HL-60/S4 treated with phorbol 12-myristate 13-acetate at 8.2 ng/mL for 4 days and 3 days (cell line): ENCODE measurements around the gene GPR34.
"Not testable (repeated sequence)": the region's sequence is repeated elsewhere in the genome, so short reads cannot be mapped to it uniquely, and the experiment has no call there.

Experiments used
- in situ Hi-C: fragments of 300-500 bp; cut with MboI; formaldehyde crosslinking; loops from 2 replicates; pipeline ENCODE4 v1.15.0; 2022; ENCODE audit warnings: low sequenced_read_pairs

Gene GPR34

DNA sequence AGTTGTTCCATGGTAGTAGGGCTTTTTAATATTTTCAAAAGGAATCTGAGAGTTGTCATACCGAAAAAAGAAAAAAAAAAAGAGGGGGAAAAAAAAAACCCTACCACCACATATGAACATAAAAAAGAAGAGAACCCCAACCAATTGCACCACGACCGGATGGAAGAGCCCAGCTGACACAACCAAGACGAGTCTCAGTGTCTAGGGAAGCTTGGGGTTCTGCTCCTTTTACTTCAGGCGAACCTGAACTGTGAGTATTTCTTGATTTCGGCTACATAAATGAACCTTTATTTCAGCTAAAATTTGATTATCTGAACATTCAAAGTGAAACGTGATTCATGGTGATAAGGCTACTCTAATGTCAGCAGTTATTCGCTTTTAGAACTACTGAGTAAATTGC is at the start of gene GPR34:
GPR34 (plus strand) TSS at position 139 of the 400 bp plus-strand sequence. CDS start 6,661 bp downstream, outside the sequence.
- in situ Hi-C loops, result no loop called here

DNA sequence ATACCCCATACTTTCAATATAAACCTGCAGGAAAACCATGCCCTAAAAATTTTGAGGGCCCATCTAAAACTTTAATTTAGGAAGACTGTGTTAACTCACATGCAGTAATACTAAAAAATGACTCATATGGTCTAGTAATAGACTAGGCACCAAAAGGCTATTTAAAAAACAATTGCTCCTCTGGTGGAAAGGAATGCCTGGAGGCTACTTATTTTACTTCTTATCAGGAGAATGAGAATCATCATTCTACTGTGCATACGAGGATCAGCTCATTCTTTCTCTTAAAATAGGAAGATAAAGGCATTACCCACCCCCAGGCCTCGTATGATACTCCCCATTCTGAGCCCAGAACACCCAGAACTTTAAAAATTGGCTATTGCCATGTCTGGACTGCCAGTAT is 42.6 kb upstream of the GPR34 start:
- in situ Hi-C loops, result not testable (repeated sequence)

DNA sequence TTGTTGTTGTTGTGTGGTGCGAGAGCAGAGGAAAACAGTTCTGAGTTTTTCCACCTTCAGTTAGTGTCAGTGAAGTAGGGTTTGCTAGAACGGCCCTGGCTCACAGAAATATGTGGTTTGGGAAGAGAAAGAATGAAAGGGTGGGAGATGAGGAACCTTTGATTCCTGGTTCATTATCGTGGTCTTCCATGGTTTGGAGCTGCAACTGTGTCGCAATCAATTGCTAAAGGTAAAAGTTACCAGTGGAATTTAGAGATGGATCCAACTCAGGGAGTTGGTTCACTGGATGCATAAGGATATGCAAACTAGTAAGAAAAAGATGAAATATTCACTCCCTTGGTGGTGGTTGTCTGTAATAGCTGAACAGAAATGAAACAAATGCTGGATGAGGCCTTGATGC is 35.6 kb upstream of the GPR34 start:
- in situ Hi-C loops, result no loop called here

GRCh38 chrX:41655101-41655500 is 33.7 kb upstream of the GPR34 start:
- in situ Hi-C loops, result no loop called here

DNA sequence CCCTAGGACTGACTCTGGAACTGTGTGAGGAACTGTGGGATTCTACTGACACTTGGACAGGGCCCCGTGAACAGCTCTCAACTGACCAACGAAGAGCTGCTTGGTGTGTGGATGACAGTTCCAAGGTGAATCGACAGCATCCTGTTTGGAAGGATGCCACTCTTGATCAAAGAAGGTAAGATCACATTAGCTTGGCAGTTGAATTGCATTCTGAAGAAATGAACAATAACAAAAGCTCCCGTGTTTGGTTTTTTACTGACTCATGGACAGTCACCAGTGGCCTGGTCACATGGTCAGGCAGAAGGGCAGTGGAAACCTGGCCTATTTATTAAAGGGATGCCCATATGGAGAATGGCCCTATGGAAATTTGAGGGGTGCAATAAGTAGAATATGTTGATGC is 33.1 kb upstream of the GPR34 start:
- in situ Hi-C loops, result no loop called here

DNA sequence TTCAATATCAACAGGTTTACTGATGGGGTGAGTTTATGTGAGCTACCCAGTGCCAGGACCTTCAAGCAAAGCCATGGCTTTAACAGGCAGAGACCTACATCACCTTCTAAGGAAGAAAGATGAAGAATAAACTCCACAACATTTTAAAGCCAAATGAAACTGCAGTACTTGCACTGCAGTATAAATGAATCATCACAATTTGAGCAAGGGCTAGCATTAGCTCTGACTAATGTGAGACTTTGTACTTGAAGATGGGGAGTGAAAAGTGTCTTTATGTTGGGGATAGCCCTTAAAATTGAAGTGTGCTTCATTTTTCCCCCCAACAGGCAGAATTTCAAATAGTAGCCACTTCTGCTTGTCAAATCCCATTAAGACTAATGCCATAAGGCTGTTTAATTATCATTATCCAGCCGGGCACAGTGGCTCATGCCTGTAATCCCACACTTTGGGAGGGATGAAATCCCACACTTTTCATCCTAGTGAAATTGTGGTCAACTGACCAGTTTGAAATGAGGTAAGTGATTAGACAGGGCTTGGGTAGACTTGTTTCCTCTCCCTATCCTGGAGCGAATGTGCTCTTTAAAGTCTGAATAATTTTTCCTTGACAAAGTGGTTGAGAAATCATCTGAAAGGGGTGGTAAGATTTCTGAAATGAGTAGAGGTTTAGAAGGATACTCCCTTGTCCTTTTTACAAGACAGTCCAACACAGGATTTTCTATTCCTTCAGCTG is 27.2 kb upstream of the GPR34 start:
- in situ Hi-C loops, result no loop called here

GRCh38 chrX:41664375-41664901 is 24.3 kb upstream of the GPR34 start:
- in situ Hi-C loops, result no loop called here

GRCh38 chrX:41664908-41665307 is 23.9 kb upstream of the GPR34 start:
- in situ Hi-C loops, result no loop called here

DNA sequence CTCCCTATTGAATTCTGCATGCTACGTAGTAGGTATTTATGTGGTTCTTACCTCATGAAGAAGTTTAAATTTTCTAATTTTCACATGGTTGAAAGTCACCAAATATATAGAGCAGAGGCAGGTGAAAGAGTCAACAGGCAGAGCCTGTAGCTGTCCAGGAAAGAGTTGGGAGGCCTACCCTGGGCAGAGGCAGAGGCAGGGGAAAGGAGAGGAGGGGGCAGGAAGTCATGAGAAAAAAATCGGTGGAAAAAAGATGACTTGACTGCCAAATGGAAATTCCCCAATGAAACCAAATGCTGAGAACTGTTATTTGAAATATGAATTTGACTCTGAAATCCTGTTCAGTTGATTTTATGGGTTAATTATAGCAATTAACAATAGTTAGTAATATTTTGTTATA is 23.1 kb upstream of the GPR34 start:
- in situ Hi-C loops, result no loop called here

- in situ Hi-C loops, result no loop called here
Observed at GRCh38 chrX:41666251-41666650, 22.5 kb upstream of the GPR34 start.

DNA sequence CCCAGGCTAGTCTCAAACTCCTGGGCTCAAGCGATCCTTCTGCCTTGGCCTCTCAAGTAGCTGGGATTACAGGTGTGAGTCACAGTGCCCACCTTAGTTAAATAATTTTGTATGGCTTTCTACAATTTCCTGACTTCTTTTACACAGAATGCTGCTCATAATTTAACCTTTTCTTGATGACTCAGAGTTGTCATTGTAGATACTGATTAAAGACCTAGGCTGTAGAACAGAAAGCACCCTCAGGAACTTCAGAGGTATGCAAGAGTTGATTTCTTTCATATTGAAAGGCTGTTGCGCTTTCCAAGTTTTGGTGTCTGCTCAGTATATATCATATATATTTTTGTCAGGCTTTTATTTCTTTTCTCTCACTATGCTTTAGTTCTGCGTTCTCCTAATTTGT is 21.1 kb upstream of the GPR34 start:
- in situ Hi-C loops, result no loop called here

- in situ Hi-C loops, result no loop called here
Observed at GRCh38 chrX:41670112-41670511, 18.7 kb upstream of the GPR34 start.

DNA sequence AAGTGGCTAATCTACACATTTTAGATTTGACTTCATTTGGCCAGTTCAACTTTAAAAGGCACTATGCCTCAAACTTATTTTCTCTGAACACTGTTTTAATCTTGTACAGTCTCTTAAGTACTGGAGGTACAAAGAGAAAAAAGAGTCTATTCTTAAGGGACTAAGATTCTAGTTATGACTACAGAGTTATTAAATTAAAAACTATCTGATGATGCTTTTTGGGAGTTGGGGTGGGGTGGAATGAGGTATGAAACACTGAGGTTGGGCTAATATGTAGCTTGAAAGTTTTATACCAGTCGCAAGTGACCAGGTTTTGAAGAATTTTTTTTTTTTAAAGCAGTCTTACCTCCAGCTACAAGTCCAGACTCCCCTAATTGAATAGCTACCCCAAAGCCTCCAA is 17.7 kb upstream of the GPR34 start:
- in situ Hi-C loops, result no loop called here

DNA sequence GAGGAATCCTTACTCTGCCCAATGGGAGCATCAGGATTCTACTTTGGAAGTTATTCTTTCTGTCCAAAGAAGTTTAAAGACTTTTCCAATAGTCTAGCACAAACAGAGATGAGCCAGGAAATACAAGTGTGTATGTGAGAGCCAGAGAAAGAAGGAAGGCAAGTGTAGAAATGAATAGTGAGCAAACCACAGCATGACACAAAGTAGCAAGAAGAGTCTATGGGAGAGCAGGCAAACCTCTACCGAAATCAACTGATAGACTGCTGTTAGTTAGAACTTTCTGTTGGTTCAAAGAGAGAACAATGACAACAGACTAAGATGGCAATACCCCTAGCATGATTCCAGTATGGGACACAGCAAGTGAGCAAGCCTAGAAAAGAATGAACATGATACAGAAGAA is 16.1 kb upstream of the GPR34 start:
- in situ Hi-C loops, result no loop called here

DNA sequence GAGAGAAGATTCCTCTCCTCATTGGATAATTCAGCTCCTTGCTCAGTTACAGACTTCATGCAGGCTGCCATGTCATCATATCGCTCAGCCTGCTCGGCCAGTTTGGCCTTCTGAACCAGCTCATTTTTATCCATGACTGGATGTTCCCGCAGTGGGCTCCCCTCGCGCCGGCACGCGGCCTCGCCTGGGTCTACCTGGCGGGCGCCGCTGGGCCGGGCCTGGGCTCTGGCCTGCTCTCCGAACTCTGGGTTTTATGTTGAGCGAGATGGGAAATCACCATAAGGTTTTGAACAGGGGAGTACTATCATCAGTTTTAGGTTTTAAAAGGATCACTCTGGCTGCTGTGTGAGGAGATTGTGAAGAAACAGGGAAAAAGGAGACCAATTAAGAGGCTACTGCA is 12.4 kb upstream of the GPR34 start:
- in situ Hi-C loops, result not testable (repeated sequence)

GRCh38 chrX:41677183-41678060 is 11.4 kb upstream of the GPR34 start:
- in situ Hi-C loops, result no loop called here

- in situ Hi-C loops, result no loop called here
Observed at GRCh38 chrX:41684138-41684537, 4.6 kb upstream of the GPR34 start.

DNA sequence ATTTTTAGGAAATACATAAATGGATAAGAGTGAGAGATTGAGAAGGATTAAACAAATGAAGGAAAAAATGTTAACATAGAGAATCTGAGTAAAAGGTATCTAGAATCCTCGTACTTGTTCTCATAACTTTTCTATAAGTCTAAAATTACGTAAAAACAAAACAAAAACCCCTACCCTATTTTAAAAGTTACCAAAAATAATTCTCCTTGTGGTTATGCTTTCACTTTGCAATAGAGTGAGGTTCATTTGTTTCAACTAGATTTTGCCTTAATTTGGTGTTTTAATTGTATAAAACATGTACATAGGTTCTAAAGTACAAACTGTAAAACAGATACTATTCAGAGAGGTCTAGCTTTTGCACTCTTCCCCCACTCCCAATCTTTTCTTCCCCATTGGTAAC is 3.8 kb upstream of the GPR34 start:
- in situ Hi-C loops, result no loop called here

DNA sequence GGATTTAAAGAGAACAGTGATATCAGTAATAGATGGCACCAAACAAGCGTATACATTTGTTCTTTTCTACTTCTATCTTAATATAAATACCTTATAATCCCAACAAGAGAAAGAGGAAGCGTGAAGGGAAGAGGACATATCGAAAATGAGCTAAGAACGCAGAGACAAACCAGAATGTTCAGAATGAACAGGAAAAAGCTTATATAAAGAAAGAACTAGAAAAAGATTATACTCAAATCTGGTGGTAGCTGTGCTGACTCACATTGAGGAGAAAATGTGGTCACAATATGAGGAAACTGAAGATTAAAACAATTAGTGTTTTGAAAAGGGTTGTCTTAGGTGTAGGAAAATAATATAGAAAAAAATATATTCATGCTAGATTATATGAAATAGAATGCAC is 2.0 kb upstream of the GPR34 start:
- in situ Hi-C loops, result no loop called here

DNA sequence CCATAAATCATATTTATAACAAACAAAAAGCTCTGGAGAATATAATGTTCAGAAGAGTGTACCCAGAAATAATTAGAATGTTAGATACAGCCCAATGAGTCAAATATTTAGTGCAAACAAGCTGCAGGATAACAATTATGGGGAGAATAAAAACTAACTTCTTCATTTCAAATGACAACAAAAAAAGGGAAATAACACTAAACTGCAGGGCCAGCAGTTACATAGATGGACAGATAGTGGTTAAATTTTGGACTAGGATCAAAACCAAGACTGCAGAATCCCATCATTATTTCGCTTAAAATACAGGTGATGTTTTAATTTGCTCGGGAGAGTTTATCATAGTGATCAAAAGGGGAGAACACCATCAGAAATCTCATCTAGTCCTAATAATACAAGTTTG is 617 bp upstream of the GPR34 start:
- in situ Hi-C loops, result no loop called here

- in situ Hi-C loops, result no loop called here
Observed at GRCh38 chrX:41689711-41690110, 938 bp downstream of the GPR34 start.

GRCh38 chrX:41692162-41692749 is 3.5 kb downstream of the GPR34 start:
- in situ Hi-C loops, result no loop called here
